ENCODE results near the gene NELFCD.

DNA sequence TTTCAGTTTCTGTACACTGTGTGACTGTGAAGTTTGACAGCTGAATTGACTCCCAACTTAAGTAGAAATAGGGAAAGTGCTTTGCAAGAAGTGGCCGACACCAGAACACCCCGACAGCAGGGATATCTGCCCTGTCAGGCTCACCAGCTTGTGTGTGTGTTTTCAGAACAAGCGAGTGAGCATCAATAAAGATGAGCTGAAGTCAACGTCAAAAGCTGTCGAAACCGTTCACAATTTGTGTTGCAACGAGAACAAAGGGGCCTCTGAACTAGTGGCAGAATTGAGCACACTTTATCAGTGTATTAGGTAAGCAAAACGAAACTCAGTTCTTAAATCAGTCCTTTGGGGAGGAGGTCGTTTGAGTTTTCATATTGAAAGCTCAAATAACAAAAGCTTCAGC, 10.7 kb downstream of the NELFCD start:
- TF ChIP-seq, protein P1, sequence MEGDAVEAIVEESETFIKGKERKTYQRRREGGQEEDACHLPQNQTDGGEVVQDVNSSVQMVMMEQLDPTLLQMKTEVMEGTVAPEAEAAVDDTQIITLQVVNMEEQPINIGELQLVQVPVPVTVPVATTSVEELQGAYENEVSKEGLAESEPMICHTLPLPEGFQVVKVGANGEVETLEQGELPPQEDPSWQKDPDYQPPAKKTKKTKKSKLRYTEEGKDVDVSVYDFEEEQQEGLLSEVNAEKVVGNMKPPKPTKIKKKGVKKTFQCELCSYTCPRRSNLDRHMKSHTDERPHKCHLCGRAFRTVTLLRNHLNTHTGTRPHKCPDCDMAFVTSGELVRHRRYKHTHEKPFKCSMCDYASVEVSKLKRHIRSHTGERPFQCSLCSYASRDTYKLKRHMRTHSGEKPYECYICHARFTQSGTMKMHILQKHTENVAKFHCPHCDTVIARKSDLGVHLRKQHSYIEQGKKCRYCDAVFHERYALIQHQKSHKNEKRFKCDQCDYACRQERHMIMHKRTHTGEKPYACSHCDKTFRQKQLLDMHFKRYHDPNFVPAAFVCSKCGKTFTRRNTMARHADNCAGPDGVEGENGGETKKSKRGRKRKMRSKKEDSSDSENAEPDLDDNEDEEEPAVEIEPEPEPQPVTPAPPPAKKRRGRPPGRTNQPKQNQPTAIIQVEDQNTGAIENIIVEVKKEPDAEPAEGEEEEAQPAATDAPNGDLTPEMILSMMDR (IDR thresholded peaks at IDR 0.05 in 4 of 5, conservative IDR thresholded peaks at IDR 0.05 in 1 of 5) = no peak
- TF ChIP-seq POLR2A (IDR thresholded peaks at IDR 0.05) = no peak
